Measurements from ENCODE around the gene PPP1R13L.
"Not testable (repeated sequence)": the region's sequence is repeated elsewhere in the genome, so short reads cannot be mapped to it uniquely, and the experiment has no call there.

The PPP1R13L gene

DNA sequence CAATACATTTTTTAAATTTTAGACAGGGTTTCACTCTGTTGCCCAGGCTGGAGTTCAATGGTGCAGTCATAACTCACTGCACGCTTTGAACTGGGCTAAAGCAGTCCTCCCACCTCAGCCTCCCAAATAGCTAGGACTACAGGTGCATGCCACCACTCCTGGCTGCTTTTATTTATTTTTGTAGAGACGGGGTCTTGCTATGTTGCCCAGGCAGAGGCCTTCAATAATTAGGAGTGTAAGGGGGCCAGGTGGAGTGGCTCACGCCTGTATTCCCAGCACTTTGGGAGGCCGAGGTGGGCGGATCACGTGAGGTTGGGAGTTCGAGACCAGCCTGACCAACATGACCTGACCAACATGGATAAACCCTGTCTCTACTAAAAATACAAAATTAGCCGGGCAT, 27.7 kb upstream of the PPP1R13L start:
- DNase-seq: not testable (repeated sequence)

DNA sequence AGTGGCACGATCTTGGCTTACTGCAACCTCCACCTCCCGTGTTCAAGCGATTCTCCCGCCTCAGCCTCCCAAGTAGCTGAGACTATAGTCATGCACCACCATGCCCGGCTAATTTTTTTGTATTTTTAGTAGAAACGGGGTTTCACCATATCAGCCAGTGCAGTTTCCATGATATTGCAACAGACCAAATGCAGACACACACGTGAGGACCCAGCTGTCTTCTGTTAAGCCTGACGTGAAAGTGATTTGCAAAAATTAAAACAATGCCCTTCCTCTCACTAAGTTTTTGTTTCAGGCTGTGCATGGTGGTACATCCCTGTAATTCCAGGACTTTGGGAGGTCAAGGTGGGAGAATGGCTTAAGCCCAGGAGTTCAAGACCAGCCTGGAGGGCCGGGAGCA, 26.1 kb upstream of the PPP1R13L start:
- DNase-seq: not testable (repeated sequence)

DNA sequence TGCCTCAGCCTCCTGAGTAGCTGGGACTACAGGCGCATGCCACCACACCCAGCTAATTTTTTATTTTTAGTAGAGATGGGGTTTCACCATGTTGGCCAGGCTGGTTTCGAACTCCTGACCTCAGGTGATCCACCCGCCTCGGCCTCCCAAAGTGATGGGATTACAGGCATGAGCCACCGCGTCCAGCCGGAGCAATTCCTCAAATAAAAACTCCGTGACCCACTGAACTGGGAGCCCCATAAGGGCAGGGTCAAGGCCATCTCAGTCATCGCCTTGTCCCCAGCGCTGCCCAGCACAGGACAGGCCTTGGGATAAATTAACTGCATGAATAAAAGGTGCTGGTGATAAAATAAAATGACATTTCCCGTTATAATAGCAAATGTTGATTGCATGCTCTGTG, 25.0 kb upstream of the PPP1R13L start:
- not testable (repeated sequence) for DNase-seq

DNA sequence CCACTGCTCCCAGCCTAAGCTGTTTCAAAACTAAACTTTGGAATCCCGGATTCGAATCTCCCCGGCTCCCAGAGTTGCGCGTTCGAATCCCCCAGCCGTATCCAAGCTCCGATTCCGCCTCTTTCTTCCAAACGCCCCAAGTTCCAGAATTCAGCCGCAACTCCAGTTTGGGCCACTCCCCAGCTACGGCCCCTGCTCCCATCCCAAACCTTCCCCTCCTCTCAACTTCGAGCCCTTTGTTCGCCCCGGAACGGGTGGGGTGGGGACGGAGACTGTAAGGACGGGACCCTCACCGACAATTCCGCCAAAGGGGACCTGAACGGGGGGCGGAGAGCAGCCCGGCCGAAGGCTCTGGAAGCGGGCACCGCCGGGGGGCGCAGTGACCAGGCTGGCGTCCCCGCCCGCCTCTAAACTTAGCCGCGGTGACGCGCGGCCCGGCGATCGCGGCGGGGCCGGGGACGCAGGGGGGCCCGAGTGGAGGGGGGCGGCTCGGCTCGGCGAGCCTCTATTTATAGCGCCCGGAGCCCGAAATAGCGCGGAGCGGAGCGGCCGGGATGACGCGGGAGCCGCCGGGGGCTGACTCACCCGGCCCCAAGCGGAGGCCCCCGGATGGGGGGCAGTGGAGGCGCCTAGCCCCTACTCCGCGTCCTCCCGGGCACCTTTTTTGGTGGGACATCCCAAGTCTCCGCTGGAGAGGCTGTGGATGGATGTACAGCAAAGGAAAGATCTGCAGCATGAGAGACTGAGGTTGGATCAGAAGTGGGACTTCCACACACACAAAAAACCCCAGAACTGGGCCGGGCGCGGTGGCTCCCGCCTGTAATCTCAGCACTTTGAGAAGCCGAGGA, 23.7 kb upstream of the PPP1R13L start:
- DNase-seq: peak in 1 of 14 donors; percentile 28

DNA sequence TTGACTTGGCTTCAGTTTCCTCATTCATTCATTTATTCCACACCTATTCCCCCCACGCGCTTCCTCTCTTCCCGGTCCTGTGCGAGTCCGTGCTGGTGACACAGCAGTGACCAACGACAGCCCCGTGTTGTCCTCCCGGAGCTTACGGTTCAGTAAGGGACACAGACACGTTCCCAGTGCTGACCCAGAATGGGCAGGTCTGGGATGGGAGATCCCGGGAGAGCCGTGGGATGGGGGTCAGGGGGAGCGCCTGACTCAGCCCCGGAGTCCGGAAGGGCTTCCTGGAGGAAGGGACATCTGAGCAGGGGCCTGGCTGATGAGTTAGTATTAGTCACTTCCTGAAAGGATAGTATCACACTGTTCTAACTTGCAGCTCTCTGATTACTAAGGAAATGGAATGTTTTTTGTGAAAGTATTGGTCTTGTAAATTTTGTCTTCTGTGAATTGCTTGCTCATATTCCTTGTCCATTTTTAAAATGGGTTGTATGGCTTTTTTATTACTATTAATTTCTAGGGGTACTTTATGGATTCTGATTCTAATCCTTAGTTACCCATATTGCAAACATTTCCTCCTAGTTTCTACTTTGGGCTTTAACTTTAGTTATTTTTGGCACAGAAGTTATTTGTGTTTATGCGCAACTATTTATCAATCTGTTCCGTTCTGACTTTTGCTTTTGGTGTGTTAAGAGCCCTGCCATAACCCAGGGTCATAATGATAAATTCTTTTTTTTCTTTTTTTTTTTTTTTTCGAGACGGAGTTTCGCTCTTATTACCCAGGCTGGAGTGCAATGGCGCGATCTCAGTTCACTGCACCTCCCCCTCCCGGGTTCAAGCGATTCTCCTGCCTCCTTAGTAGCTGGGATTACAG, 19.6 kb upstream of the PPP1R13L start:
- peak in 7 of 14 donors; percentile 55 to 73 (median 63) for DNase-seq

DNA sequence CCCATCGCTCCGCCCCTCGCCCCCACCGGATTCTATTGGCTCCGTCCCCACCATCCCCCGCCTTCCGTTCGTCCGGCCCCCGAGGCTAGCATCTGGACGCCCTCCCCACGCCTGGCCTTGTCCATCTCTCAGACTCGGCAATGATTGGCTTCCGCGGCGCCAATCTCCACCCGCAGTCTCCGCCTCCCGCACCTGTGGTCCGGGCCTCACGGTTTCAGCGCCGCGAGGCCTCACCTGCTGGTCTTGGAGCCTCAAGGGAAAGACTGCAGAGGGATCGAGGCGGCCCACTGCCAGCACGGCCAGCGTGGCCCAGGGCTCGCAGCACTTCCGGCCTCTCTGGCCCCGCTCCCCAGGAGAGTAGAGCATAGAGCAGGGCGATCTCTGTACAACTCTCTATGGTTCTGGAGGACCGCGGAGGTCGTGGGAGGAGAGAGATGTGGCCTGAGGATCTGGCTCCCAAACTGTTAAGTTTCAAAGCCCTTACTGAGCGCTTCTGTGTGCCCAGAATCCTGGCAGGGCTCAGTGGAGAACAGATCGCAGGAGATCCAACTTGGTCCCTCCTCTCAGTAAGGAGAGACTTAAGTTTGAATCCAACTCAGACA, 18.8 kb upstream of the PPP1R13L start, which contains the start of gene ERCC1:
Gene ERCC1 (minus strand): TSS at position 329 of the 602 bp plus-strand sequence. CDS start 543 bp downstream, outside the sequence.
- DNase-seq: peak; percentile 33 to 95 (median 87)

DNA sequence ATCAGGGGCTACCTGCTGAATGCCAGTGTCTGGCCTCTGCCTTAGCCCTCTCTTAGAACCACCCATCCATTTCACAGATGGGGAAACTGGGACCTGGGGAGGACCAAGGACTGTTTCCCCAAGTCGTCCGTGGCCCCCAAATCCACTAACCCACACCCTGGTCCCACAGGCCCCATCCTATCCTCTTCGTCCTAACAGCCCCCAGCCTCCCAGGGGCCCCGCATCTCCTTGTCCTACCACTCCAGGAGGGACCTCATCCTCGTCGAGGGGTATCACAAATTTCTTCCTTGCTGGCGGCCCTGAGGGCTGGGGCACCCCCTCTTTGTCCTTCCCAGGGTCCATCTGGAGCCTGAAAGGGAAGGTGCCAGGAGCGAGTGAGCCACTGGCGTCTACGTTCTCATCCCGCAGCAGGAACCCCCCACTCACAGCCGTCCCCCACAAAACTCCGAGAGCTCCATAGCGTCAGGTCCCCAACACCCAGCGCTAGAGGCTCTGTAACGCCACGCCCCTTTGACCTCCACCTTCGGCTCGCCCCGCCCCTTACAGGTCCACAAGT, 18.2 kb upstream of the PPP1R13L start:
- DNase-seq: no peak

DNA sequence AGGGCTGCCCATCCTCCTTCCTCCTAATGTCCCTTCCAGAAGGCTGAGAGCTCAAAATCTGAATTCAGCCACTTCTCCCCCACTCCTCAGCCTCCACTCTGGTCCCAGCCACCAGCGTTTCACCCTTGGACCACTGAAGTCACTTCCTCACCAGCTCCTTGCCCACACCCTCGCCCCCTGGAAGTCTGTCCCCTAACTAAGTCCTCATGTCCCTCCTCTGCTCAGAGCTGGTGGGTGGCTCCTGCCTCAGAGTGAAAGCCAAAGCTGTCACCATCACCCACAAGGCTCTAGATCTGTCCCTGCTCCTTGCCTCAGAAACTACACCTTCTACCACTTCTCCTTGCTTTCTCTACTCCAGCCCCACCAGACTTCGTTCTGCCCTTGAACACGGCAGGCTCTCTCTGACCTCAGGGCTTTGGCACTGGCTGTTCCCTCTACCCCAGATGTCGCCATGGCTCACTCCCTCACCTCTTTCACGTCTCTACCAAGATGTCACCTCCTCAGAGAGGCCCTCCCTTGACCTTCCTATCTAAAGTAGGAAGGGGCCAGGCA, 17.2 kb upstream of the PPP1R13L start:
- no peak for DNase-seq

DNA sequence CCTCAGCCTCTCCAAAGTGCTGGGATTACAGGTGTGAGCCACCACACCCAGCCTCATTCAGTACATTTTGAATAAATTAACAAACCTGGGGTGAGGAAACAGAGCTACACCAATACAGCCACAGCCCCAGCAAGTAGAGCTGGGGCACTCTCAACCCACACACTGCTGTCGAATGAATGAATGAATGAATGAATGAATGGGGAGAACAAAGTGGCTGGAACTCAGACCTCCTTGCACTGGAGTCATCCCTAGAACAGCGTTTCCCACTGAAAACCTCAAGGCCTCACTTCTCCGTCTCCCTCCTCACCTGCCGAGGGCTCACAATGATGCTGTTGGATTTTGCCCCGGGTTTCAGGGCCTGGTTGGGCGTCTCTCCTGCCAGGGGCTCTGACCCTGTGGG, 16.0 kb upstream of the PPP1R13L start:
- no peak for DNase-seq

DNA sequence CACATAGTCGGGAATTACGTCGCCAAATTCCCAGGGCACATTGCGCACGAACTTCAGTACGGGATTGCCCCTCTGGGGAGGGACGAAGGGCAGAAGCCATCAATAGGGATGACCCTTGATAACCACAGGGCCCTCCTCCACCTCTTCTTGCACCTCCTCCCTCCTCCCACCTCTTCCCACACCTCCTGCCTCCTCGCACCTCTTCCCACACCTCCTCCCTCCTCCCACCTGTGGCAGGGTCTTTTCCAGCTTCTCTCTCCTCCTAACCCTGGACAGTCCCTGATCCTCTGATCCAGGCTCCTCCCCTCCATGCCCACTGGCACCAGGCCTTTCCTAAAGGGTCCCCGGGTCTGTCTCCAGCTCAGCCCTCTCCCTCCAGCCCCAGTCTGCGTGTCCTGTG, 15.5 kb upstream of the PPP1R13L start:
- no peak for DNase-seq

DNA sequence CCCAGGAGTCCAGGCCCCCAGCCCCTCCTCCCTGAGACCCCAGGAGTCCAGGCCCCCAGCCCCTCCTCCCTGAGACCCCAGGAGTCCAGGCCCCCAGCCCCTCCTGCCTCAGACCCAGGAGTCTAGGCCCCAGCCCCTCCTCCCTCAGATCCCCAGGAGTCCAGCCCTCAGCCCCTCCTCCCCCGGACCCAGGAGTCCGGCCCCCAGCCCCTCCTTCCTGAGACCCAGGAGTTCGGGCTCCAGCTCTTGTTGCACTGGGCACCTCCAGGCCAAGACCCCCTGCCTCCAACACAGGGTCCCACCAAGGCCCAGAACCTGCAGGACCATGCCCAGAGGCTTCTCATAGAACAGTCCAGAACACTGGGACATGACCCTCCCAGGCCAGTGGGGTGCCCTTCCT, 15.0 kb upstream of the PPP1R13L start:
- DNase-seq: no peak

DNA sequence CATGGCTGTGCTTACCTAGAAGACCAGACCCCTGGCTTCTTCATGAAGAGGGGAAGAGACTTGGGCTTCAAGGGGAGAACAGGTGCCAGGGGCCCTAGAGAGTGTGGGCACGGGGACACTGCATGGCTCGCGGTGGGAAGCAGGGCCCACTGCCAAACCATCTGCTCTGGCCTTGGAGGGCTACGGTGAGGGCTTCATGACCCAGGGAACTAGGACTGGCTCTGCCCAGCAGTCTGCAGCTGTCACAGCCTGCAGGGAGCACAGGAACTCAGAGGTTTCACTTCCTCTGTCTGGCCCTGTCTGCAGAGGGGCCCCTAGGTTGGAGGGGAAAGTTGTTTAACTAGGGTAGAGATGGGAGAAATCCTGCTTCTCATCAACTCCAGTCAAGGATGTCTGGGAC, 14.5 kb upstream of the PPP1R13L start:
- peak in 7 of 14 donors; percentile 10 to 63 (median 40) for DNase-seq

DNA sequence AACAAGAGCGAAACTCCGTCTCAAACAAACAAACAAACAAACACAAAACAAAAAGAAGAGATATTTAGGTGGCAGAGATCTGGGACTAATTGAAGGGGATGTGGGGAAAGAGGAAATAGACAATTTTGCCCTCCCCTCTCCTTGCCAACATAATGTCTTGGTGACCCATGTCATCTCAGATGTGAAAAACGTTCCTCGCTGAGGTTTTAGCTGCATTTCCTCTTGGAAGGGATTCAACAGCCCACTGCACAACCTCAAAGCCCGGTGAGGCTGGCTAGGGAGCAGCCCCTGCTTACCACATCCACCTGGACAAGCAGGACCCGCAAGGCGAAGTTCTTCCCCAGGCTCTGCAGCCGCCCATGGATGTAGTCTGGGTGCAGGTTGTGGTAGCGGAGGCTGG, 13.9 kb upstream of the PPP1R13L start:
- no peak for DNase-seq

DNA sequence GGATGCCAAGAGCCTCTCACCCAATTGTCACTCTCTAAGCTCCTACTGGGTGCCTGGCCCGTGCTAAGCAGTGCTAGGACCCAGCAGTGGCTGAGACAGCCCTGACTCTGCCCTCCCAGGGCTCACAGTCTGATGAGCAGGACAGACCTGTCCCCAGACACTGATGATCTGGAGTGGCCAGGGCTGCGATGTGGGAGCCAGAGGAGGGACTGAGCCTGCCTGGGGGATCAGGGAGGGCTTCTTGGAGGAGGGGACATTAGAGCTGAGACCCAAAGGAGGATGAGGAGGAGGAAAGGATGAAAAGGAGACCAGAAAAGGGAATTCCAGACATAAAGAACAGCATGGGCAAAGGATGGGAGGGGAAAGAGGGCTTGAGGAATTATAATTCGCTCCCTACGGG, 12.3 kb upstream of the PPP1R13L start:
- DNase-seq: no peak

DNA sequence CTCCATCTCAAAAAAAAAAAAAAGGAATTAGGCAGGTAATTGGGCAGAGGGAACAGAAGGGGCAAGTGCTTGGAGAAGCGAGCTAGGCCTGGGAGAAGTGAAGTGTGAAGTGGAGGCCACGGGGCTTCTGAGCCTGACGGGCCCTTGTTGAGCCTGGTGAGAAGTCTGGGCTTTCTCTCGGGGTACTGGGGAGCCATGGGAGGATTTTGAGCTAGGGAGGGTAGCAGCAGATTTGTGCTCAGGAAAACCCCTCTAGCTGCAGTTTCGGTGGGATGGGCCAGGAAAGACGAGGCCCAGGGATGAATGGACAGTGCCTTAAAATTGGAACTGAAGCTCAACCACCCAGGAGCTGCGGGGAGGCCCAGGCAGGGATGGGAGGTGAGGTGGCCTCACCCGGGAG, 9.6 kb upstream of the PPP1R13L start:
- DNase-seq: no peak

DNA sequence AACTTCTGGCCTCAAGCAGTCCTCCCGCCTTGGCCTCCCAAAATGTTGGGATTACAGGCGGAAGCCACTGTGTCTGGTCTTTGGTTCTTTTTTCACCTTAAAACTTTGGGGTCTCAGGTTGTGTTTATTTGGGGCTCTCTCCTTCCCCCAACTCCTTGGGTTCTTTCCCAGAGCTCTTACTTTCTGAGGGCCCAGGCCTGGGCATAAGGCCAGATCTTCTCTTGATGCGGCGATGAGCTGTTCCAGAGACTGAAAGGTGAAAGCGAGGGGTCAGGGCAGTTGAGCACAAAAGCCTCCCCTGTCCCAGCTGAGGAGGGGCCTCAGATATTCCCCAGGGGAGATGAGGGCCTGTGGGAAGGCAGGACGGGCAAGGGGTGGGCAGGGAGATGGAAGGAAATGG, 8.6 kb upstream of the PPP1R13L start:
- no peak for DNase-seq

DNA sequence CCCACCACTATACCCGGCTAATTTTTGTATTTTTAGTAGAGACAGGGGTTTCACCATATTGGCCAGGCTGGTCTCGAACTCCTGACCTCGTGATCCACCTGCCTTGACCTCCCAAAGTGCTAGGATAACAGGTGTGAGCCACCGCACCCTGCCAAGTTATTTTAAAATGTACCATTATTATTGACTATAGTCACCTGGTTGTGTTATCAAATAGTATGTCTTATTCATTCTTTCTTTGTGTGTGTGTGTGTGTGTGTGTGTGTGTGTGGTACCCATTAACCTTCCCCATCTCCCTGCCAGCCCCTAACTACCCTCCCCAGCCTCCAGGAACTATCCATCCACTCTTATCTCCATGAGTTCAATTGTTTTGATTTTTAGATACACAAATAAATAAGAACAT, 5.5 kb upstream of the PPP1R13L start:
- not testable (repeated sequence) for DNase-seq

DNA sequence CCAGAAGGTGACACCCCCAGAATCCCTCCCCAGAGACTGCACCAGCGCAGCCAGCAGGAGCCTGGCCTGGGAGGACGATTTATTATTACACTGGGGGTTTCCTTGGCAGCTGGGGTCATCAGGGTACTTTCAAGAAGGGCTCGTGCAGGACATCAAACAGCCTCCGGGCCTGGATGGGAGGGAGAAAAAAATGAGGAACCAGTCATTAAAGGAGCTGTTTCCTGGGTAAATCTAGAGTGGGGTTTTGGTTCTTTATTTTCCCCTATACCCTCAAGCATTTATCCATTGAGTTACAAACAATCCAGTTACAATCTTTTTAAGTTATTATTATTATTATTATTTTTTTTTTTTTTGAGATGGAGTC, 4.7 kb upstream of the PPP1R13L start:
- DNase-seq: peak in 1 of 14 donors; percentile 8

DNA sequence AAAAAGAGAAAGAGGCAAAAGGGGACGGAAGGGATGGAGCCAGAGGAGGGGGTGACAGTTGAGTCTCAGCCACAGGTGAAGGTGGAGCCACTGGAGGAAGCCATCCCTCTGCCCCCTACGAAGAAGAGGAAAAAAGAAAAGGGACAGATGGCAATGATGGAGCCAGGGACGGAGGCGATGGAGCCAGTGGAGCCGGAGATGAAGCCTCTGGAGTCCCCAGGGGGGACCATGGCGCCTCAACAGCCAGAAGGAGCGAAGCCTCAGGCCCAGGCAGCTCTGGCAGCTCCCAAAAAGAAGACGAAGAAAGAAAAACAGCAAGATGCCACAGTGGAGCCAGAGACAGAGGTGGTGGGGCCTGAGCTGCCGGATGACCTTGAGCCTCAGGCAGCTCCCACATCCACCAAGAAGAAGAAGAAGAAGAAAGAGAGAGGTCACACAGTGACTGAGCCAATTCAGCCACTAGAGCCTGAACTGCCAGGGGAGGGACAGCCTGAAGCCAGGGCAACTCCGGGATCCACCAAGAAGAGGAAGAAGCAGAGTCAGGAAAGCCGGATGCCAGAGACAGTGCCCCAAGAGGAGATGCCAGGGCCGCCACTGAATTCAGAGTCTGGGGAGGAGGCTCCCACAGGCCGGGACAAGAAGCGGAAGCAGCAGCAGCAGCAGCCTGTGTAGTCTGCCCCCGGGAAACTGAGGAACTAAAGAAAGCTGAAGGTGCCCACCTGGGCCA, 4.1 kb upstream of the PPP1R13L start:
- no peak for DNase-seq

DNA sequence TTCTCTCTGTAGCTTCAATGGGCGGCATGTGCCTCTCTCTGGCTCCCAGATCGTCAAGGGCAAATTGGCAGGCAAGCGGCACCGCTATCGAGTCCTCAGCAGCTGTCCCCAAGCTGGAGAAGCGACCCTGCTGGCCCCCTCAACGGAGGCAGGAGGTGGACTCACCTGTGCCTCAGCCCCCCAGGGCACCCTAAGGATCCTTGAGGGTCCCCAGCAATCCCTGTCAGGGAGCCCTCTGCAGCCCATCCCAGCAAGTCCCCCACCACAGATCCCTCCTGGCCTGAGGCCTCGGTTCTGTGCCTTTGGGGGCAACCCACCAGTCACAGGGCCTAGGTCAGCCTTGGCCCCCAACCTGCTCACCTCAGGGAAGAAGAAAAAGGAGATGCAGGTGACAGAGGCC, 3.3 kb upstream of the PPP1R13L start:
- no peak for DNase-seq

DNA sequence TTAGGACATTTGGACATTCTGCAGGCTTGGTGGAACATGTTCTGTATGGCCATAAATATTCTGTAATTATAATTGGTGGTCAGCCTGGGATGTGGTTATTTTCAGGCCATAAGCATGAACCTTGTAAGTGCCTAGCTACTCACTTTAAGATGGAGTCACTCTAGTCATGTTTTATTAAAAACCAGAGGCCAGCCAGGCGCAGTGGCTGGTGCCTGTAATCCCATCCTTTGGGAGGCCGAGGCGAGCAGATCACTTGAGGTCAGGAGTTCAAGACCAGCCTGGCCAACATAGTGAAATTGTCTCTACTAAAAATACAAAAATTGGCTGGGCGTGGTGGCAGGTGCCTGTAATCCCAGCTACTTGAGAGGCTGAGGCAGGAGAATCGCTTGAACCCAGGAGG, 2.7 kb upstream of the PPP1R13L start:
- DNase-seq: not testable (repeated sequence)

DNA sequence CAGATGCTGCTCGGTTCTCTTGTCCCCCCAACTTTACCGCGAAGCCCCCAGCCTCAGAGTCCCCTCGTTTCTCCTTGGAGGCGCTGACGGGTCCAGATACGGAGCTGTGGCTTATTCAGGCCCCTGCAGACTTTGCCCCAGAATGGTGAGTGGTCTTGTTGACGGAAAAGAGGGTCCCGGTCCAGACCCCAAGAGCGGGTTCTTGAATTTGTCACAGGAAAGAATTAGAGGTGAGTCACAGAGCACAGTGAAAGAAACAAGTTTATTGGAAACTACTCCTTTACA, 2.2 kb upstream of the PPP1R13L start:
- DNase-seq: no peak

Measured in C1 segment of cervical spinal cord (tissue), 14 donors.